OCI-LY7 (cell line): Measurements from ENCODE around the gene MIA. TPM values are rescaled to one million over a fixed set of nuclear protein-coding genes. Genes with fewer than 3 reads are reported as not detected.
"Not testable (repeated sequence)": the region's sequence is repeated elsewhere in the genome, so short reads cannot be mapped to it uniquely, and the experiment has no call there.

ENCODE experiments used
- BruUV-seq: library from RNA; stranded (reverse); fragments of 400-500 nt; replicated peaks from 2 replicates; lab custom pipeline; 2021; lab: Mats Ljungman, UMichigan
- CTCF ChIA-PET: fragments of 300-600 bp; sonication (Branson Sonifier 250); formaldehyde crosslinking; loops from one replicate; lab custom pipeline; 2022; ENCODE audit warnings: antibody characterized with exemption; ENCODE audit not compliant: unreplicated experiment; lab: Charles Lee
- POLR2A ChIA-PET: fragments of 300-600 bp; sonication (Branson Sonifier 250); formaldehyde crosslinking; loops from one replicate; lab custom pipeline; 2022; ENCODE audit warnings: antibody characterized with exemption; lab: Charles Lee
- DNase-seq: peaks from one replicate; pipeline ENCODE4 v3.0.0-alpha.2; 2015; ENCODE audit warnings: low spot score
- H2AFZ ChIP-seq: fragments of 200-600 bp; sonication (generic), shearing (Covaris generic); 2 replicates; pipeline ENCODE4 v1.6.1; 2014; ENCODE audit warnings: mild to moderate bottlenecking, antibody characterized with exemption, low read length, moderate library complexity
- H3K27ac ChIP-seq: fragments of 200-600 bp; sonication (generic); 2 replicates; pipeline ENCODE4 v1.5.1; 2014; ENCODE audit warnings: mixed run types, low read depth, mild to moderate bottlenecking, moderate library complexity, low read length, inconsistent platforms; ENCODE audit not compliant: poor library complexity, severe bottlenecking
- H3K36me3 ChIP-seq: fragments of 200-600 bp; sonication (generic); 2 replicates; pipeline ENCODE4 v1.6.1; 2014; ENCODE audit warnings: mild to moderate bottlenecking, antibody characterized with exemption, low read length, moderate library complexity, mixed read lengths; ENCODE audit not compliant: insufficient read depth
- H3K4me1 ChIP-seq: fragments of 200-600 bp; sonication (generic); 2 replicates; pipeline ENCODE4 v1.5.1; 2014; ENCODE audit warnings: mild to moderate bottlenecking, low read length; ENCODE audit not compliant: insufficient read depth, poor library complexity, severe bottlenecking
- H3K4me2 ChIP-seq: fragments of 200-600 bp; sonication (generic); 2 replicates; pipeline ENCODE4 v1.6.1; 2014; ENCODE audit warnings: mild to moderate bottlenecking, low read length
- H3K4me3 ChIP-seq: fragments of 200-600 bp; sonication (generic); 2 replicates; pipeline ENCODE4 v1.5.1; 2014; ENCODE audit warnings: mild to moderate bottlenecking, low read depth, low read length; ENCODE audit not compliant: poor library complexity, severe bottlenecking
- H3K79me2 ChIP-seq: fragments of 200-600 bp; sonication (generic); 2 replicates; pipeline ENCODE4 v1.6.1; 2016; ENCODE audit warnings: low read depth, mild to moderate bottlenecking, low read length, moderate library complexity, mixed read lengths; ENCODE audit not compliant: insufficient read depth
- H3K9me2 ChIP-seq: fragments of 200-600 bp; sonication (generic); 2 replicates; pipeline ENCODE4 v1.6.1; 2016; ENCODE audit warnings: mild to moderate bottlenecking, low read length, mixed read lengths; ENCODE audit not compliant: insufficient read depth
- H3K9me3 ChIP-seq: fragments of 200-600 bp; sonication (generic); 2 replicates; pipeline ENCODE4 v1.6.1; 2014; ENCODE audit warnings: mild to moderate bottlenecking, mixed run types, low read length, mixed read lengths
- H4K20me1 ChIP-seq: fragments of 200-600 bp; sonication (generic); 2 replicates; pipeline ENCODE4 v1.6.1; 2014; ENCODE audit warnings: mild to moderate bottlenecking, antibody characterized with exemption, low read length, moderate library complexity, mixed read lengths; ENCODE audit not compliant: insufficient read depth
- intact Hi-C: fragments of 100-400 bp; cut with micrococcal nuclease; formaldehyde crosslinking; loops from one replicate; pipeline ENCODE4 v1.10.0; 2022; ENCODE audit not compliant: unreplicated experiment
- total RNA-seq, 2 experiments: library from RNA; depleted of rRNA in 1 of 2; stranded (reverse); fragments of >200 nt in 1 of 2; shearing (Covaris generic) in 1 of 2; gene quantifications; 2 replicates each; pipeline ENCODE4 v1.2.3, GENCODE V29; 2014 to 2022

Gene MIA
- total RNA-seq, 2 experiments from 2014 or later, result not detected

- POLR2A ChIA-PET, intact Hi-C loops, H3K36me3 ChIP-seq, H3K4me1 ChIP-seq, CTCF ChIA-PET, H3K4me2 ChIP-seq, H3K9me3 ChIP-seq, H3K27ac ChIP-seq, H3K4me3 ChIP-seq, H3K79me2 ChIP-seq, BruUV-seq, H2AFZ ChIP-seq, H4K20me1 ChIP-seq, H3K9me2 ChIP-seq, DNase-seq: not testable (repeated sequence)
Observed at GRCh38 chr19:40825460-40826095, 50.3 kb downstream of the MIA start.

DNA sequence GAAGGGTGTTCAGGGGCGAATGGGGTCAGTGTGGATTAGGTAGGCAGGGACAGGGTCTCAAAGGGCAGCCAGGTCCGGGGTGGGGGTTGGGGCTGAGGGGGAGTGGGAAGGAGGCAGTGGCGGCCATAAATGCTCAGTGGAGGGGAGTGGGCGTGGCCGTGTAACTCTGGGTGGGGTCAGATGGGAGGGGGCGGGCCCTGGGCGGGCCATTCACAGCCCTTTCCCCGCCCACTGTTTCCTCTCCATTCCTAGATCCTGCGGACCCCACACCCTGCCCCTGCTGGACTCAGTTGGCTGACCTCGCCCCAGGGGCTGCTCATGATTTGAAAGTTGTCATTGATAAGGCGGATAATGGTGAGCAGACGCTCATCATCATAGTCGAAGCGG lies 51.0 kb downstream of the MIA start:
- H3K9me3 ChIP-seq, DNase-seq, CTCF ChIA-PET, H3K4me2 ChIP-seq, H3K36me3 ChIP-seq, H2AFZ ChIP-seq, H3K4me3 ChIP-seq, H3K9me2 ChIP-seq, H3K27ac ChIP-seq, intact Hi-C loops, H3K4me1 ChIP-seq, BruUV-seq, H4K20me1 ChIP-seq, POLR2A ChIA-PET, H3K79me2 ChIP-seq: not testable (repeated sequence)

DNA sequence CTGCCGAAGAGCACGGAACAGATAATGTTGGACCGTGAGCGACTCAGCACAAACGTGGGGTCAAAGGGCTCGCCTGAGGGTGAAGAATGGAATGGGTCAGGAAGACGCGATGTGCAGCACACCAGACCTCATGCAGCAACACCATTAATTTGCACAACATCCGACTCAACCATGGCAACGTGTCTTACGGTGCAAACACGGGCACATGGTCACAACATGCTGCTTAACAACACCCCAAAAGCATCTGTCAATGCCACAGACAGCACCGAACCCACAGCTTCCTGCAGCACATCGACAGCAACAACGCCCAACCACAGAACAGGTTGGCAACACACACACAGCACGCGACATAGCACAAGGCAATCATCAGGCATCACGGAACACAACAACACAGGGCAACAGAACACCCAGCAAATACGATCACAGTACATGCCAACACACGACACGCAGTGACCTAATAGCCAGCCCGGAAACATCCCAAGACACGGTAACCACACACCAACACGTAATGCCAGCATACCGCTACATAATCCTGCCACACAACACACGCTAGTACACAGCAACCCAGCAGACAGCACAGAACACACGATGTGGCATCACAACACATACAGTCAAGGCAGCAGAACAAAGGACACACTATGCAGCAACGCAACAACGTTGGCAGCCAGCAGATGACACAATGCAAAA lies 51.5 kb downstream of the MIA start:
- H3K9me2 ChIP-seq, H3K36me3 ChIP-seq, H2AFZ ChIP-seq, H3K4me3 ChIP-seq, H3K79me2 ChIP-seq, POLR2A ChIA-PET, H3K9me3 ChIP-seq, H3K4me2 ChIP-seq, H3K27ac ChIP-seq, H4K20me1 ChIP-seq, DNase-seq, CTCF ChIA-PET, intact Hi-C loops, H3K4me1 ChIP-seq: not testable (repeated sequence)
- TSS peak; percentile 41 for BruUV-seq

Other genes starting within 250 kb of the MIA start
- 42.0 and 49.4 TPM in 2 replicates for gene SHKBP1, start 198.6 kb upstream of the MIA start, total RNA-seq (2014; rRNA removed; shearing (Covaris generic))
- gene SHKBP1, start 198.6 kb upstream of the MIA start, total RNA-seq (2022), result 115 and 130 TPM in 2 replicates
- 22.1 and 44.5 TPM in 2 replicates for gene LTBP4, start 174.2 kb upstream of the MIA start, total RNA-seq (2014; rRNA removed; shearing (Covaris generic))
- 108 and 121 TPM in 2 replicates for gene LTBP4, start 174.2 kb upstream of the MIA start, total RNA-seq (2022)
- 4.1 and 4.9 TPM in 2 replicates for gene NUMBL, start 84.9 kb upstream of the MIA start, total RNA-seq (2014; rRNA removed; shearing (Covaris generic))
- gene NUMBL, start 84.9 kb upstream of the MIA start, total RNA-seq (2022), result 7.1 and 8.9 TPM in 2 replicates
- gene COQ8B, start 58.6 kb upstream of the MIA start, total RNA-seq (2014; rRNA removed; shearing (Covaris generic)), result 34.9 and 39.3 TPM in 2 replicates
- 32.5 and 34.6 TPM in 2 replicates for gene COQ8B, start 58.6 kb upstream of the MIA start, total RNA-seq (2022)
- 4.0 and 6.5 TPM in 2 replicates for gene ITPKC, start 58.4 kb upstream of the MIA start, total RNA-seq (2014; rRNA removed; shearing (Covaris generic))
- gene ITPKC, start 58.4 kb upstream of the MIA start, total RNA-seq (2022), result 5.2 and 5.5 TPM in 2 replicates
- gene ACTMAP, start 25.0 kb upstream of the MIA start, total RNA-seq (2014; rRNA removed; shearing (Covaris generic)), result 3.3 and 5.0 TPM in 2 replicates
- gene ACTMAP, start 25.0 kb upstream of the MIA start, total RNA-seq (2022), result 52.1 and 54.8 TPM in 2 replicates
- gene SNRPA, start 24.3 kb upstream of the MIA start, total RNA-seq (2014; rRNA removed; shearing (Covaris generic)), result 315 and 328 TPM in 2 replicates
- 214 and 244 TPM in 2 replicates for gene SNRPA, start 24.3 kb upstream of the MIA start, total RNA-seq (2022)
- 32.2 and 37.1 TPM in 2 replicates for gene RAB4B, start 2.7 kb downstream of the MIA start, total RNA-seq (2014; rRNA removed; shearing (Covaris generic))
- 51.3 and 56.3 TPM in 2 replicates for gene RAB4B, start 2.7 kb downstream of the MIA start, total RNA-seq (2022)
- gene EGLN2, start 23.7 kb downstream of the MIA start, total RNA-seq (2014; rRNA removed; shearing (Covaris generic)), result 76.1 and 81.6 TPM in 2 replicates
- gene EGLN2, start 23.7 kb downstream of the MIA start, total RNA-seq (2022), result 87.9 and 90.8 TPM in 2 replicates
- gene CYP2A6, start 74.9 kb downstream of the MIA start, total RNA-seq (2014; rRNA removed; shearing (Covaris generic)), result not detected in 2 replicates
- gene CYP2A6, start 74.9 kb downstream of the MIA start, total RNA-seq (2022), result not detected in 2 replicates
- not detected in 2 replicates for gene CYP2A7, start 106.7 kb downstream of the MIA start, total RNA-seq (2014; rRNA removed; shearing (Covaris generic))
- not detected in 2 replicates for gene CYP2A7, start 106.7 kb downstream of the MIA start, total RNA-seq (2022)
- gene CYP2B6, start 215.8 kb downstream of the MIA start, total RNA-seq (2014; rRNA removed; shearing (Covaris generic)), result not detected in 2 replicates
- not detected in 2 replicates for gene CYP2B6, start 215.8 kb downstream of the MIA start, total RNA-seq (2022)